ENCODE measurements around the gene LRRC66.

The LRRC66 gene

DNA sequence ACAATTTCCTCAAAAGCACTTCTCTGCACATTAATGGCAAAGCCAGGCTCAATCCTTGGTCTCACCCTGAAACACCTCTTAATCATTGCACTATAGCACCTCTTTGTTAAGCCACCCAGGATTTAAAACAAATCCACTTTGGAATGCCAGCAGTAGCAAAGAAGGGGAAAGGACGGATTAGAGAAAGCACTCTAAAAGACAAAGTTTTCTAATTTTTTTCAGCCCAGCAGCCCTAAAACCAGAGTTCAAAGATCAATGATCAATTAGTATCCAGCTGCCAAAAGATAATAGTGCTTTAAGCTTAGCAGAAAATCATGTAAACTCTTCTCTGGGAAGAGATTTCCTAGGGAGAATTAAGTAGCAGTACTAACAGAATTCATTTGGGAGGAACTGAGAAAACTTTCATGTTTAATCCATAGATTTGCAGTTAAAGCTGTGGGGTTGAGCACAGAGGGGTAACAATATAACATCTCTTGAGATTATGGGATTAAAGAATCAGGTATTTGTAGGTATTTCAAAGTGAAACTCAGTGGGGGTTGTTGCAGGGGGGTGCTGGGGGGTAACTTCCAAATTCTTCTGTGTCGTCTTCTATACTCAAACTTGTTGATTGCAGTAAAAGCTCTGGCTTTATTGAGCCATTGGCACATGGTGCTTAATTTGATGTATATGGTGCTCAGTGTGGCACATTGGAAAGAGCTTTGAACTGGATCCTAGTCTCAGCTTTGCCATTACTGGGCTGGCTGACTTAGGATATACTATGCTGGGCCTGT is 61.8 kb downstream of the LRRC66 start:
- no peak for TF ChIP-seq ZNF384 (IDR thresholded peaks at IDR 0.05)
- TF ChIP-seq, protein P1, sequence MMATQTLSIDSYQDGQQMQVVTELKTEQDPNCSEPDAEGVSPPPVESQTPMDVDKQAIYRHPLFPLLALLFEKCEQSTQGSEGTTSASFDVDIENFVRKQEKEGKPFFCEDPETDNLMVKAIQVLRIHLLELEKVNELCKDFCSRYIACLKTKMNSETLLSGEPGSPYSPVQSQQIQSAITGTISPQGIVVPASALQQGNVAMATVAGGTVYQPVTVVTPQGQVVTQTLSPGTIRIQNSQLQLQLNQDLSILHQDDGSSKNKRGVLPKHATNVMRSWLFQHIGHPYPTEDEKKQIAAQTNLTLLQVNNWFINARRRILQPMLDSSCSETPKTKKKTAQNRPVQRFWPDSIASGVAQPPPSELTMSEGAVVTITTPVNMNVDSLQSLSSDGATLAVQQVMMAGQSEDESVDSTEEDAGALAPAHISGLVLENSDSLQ (IDR thresholded peaks at IDR 0.05) = no peak
- TF ChIP-seq NFRKB (IDR thresholded peaks at IDR 0.05) = no peak
- no peak for TF ChIP-seq HDGF (IDR thresholded peaks at IDR 0.05; ENCODE audit: borderline replicate concordance)
- no peak for TF ChIP-seq SUZ12 (IDR thresholded peaks at IDR 0.05)
- no peak for TF ChIP-seq L3MBTL2 (conservative IDR thresholded peaks at IDR 0.05)
- TF ChIP-seq LEF1 (IDR thresholded peaks at IDR 0.05; ENCODE audit: borderline replicate concordance) = no peak
- no peak for TF ChIP-seq ARNT (IDR thresholded peaks at IDR 0.05)
- no peak for TF ChIP-seq ELF4 (IDR thresholded peaks at IDR 0.05)
- TF ChIP-seq CTBP1 (IDR thresholded peaks at IDR 0.05; ENCODE audit: borderline replicate concordance) = no peak
- no peak for DNase-seq (ENCODE audit: extremely low spot score)
- ChIA-PET CTCF (no interaction called here), POLR2A (no interaction called here)

Data from HEK293T (cell line).